Epithelial cell of proximal tubule (primary cell): ENCODE results near the gene HS6ST3. TPM values are rescaled to one million over a fixed set of nuclear protein-coding genes. Genes with fewer than 3 reads are reported as not detected.

ENCODE experiments used
- DNase-seq: peaks from one replicate; pipeline ENCODE4 v3.0.0-alpha.2; 2011; ENCODE audit warnings: low read depth
- H3K4me3 ChIP-seq: 2 replicates; pipeline ENCODE4 v1.5.1; 2011; ENCODE audit warnings: low read depth, mild to moderate bottlenecking, low read length
- total RNA-seq: library from RNA; depleted of rRNA; stranded (reverse); fragments of >200 nt; gene quantifications from 2 replicates; pipeline ENCODE4 v1.2.3, GENCODE V29; 2015
- TF ChIP-seq, protein P1 (sequence below): conservative IDR thresholded peaks from 2 replicates; pipeline ENCODE4 v1.5.1; 2012; ENCODE audit warnings: low read depth, mild to moderate bottlenecking, low read length

The HS6ST3 gene
- total RNA-seq, 1 donor from 2014 or later, result 0.29 TPM

DNA sequence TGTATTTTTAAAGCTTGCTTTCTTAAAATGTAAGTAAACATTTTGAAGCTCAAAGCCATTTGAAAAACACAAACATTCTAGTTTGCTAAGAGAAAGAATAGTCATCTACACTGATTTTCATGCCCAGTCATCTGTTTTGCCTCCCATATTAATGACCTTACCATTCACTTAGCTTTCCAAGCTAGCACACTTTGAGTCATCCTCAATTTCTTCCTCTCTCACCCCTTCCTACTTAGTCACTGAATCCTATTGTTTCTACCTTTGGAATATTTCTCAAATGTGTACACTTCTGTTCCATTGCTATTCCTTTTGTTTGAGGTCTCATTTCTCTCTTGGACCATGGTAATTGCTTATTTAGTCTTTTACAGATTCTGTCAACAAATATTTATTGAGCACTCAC, 7.3 kb upstream of the HS6ST3 start:
- no peak overlapping the region for H3K4me3 ChIP-seq
- TF ChIP-seq, protein P1, sequence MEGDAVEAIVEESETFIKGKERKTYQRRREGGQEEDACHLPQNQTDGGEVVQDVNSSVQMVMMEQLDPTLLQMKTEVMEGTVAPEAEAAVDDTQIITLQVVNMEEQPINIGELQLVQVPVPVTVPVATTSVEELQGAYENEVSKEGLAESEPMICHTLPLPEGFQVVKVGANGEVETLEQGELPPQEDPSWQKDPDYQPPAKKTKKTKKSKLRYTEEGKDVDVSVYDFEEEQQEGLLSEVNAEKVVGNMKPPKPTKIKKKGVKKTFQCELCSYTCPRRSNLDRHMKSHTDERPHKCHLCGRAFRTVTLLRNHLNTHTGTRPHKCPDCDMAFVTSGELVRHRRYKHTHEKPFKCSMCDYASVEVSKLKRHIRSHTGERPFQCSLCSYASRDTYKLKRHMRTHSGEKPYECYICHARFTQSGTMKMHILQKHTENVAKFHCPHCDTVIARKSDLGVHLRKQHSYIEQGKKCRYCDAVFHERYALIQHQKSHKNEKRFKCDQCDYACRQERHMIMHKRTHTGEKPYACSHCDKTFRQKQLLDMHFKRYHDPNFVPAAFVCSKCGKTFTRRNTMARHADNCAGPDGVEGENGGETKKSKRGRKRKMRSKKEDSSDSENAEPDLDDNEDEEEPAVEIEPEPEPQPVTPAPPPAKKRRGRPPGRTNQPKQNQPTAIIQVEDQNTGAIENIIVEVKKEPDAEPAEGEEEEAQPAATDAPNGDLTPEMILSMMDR, result no peak
- peak; percentile 12 for DNase-seq

DNA sequence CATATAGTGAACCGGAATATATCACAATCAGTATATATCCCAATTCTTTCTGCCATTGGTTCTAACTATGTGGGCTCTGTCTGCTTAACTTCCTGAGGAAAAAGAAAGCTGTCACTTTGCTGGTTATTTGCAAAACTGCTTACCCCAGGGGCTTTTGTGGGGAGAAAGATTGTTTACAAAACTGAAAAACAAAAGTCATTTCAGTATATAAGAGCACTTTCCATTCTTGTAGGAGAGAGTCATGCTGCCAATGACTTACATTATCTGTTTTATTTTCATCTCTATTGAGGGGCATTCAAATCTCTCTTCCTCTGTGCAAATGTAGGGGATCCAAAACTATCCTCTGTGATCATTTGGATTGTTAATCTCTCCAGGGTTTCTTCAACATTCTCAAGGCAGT, 3.2 kb upstream of the HS6ST3 start:
- TF ChIP-seq, protein P1, result no peak
- no peak overlapping the region for H3K4me3 ChIP-seq
- no peak for DNase-seq

GRCh38 chr13:96089139-96089538, 768 bp upstream of the HS6ST3 start:
- TF ChIP-seq, protein P1, result no peak
- no peak for DNase-seq
- no peak overlapping the region for H3K4me3 ChIP-seq

- TF ChIP-seq, protein P1, result no peak
- peak overlapping the region; percentile 59 for H3K4me3 ChIP-seq
- no peak for DNase-seq
Measured at GRCh38 chr13:96090240-96091101, 564 bp downstream of the HS6ST3 start.

DNA sequence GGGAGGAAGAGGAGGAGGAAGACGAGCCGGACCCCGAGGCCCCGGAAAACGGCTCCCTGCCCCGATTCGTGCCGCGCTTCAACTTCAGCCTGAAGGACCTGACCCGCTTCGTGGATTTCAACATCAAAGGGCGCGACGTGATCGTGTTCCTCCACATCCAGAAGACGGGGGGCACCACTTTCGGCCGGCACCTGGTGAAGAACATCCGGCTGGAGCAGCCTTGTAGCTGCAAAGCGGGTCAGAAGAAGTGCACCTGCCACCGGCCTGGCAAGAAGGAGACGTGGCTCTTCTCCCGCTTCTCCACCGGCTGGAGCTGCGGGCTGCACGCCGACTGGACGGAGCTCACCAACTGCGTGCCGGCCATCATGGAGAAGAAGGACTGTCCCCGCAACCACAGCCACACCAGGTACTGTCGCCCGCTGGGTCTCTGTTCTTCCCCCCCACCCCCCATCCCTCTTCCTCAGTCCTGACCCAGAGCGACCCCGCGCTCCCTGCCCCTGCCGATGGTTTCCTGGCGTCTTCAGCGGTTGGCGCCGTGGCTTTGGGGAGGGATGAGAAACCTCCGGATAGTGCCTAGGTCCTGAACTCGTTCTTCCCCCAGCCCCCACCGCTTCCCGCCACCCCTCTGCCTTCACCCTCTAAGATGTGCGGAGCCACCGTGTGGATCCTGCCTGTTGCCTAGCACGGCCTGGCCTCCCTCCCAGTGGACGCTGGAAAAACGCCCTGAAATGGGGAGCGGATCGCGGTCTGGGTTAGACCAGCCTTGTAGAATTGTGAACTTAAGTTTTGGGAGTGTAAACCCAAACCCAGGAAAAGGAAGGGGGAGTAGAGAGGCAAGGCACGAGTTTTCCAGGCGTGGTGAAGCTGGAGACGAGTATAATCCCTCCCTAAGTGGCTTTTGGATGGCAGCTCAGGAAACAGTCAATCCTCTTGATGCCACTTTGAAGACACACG, 1.5 kb downstream of the HS6ST3 start:
- no peak overlapping the region for H3K4me3 ChIP-seq
- no peak for DNase-seq
- TF ChIP-seq, protein P1, result no peak

DNA sequence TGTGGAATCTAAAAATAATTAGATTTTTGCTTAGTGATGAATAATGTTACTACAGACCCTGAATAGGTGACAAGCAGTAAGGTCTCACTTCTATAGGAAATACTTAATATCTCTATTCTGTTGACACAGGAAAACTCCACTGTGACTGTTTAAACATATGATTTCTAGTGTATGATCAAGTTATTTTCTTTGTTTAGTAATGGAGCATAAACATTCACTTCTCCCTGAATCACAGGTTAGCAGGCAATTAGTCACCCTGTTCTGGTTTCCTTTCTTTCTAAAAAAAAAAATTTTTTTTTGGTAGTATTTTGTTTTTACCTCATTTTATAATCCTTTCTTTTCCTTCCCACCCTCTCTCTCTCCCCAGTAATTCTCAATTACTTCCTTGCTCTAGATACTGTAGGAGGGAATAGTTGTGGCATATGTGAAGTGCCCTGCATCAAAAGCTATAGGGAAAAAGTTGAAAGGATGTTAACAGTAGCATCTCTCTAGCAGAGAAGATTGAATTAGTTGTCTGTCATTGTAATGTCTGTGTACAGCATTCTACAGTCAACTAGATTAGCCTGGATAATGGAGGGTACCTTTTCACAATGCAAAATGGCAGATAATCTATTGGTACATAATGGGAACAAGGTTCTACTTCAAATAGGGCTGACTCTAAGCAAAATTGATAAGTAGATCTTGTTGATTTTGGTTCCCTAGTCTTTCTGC, 3.5 kb downstream of the HS6ST3 start:
- H3K4me3 ChIP-seq, result no peak overlapping the region
- DNase-seq, result no peak
- TF ChIP-seq, protein P1, result no peak
